OCI-LY3 (cell line): ENCODE results near the gene INTS11.

Source experiments
- EZH2phosphoT487 ChIP-seq: fragments of 200-600 bp; shearing (Covaris generic); IDR thresholded peaks from 2 replicates; pipeline ENCODE4 v1.6.1; 2018; ENCODE audit warnings: antibody characterized with exemption, mixed run types, low read depth
- TF ChIP-seq, protein P1 (sequence below): fragments of 200-600, 300-600 bp; sonication (generic); IDR thresholded peaks from 2 replicates; pipeline ENCODE4 v1.5.1; 2014; ENCODE audit warnings: antibody characterized with exemption, low read length, low read depth

DNA sequence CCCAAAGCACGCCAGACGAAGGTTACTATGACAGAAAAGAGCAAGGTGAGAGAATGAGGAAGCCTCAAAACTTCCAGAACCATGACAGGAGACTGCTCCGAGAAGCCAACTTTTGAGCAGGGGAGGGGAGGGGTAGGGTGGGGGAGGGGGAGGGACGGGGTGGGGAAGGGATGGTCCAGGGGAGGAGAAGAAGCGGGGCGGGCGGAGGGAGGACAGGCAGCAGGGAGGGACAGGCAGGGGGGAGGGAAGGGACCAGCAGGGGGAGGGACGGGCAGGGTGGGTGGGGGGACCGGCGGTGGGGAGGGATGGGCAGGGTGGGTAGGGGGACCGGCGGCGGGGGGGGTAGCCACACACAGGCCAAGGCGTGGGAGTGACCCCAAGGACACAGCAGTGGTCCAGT is 2.0 kb downstream of the INTS11 start:
- TF ChIP-seq, protein P1, sequence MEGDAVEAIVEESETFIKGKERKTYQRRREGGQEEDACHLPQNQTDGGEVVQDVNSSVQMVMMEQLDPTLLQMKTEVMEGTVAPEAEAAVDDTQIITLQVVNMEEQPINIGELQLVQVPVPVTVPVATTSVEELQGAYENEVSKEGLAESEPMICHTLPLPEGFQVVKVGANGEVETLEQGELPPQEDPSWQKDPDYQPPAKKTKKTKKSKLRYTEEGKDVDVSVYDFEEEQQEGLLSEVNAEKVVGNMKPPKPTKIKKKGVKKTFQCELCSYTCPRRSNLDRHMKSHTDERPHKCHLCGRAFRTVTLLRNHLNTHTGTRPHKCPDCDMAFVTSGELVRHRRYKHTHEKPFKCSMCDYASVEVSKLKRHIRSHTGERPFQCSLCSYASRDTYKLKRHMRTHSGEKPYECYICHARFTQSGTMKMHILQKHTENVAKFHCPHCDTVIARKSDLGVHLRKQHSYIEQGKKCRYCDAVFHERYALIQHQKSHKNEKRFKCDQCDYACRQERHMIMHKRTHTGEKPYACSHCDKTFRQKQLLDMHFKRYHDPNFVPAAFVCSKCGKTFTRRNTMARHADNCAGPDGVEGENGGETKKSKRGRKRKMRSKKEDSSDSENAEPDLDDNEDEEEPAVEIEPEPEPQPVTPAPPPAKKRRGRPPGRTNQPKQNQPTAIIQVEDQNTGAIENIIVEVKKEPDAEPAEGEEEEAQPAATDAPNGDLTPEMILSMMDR: no peak
- no peak for TF ChIP-seq EZH2phosphoT487
